RPMI8226 (cell line): ENCODE measurements around the gene DCP1A.
"Not testable (repeated sequence)": the region's sequence is repeated elsewhere in the genome, so short reads cannot be mapped to it uniquely, and the experiment has no call there.

Experiments used
- DNase-seq: peaks from one replicate; pipeline ENCODE4 v3.0.0-alpha.2; 2015

Gene DCP1A

GRCh38 chr3:53261712-53262111, 85.6 kb downstream of the DCP1A start:
- DNase-seq = no peak

- DNase-seq = no peak
Measured at GRCh38 chr3:53260286-53260785, 87.0 kb downstream of the DCP1A start.

- DNase-seq = no peak
Measured at GRCh38 chr3:53259427-53260259, 87.7 kb downstream of the DCP1A start.

GRCh38 chr3:53258600-53259426, 88.5 kb downstream of the DCP1A start:
- no peak for DNase-seq

GRCh38 chr3:53257465-53257864, 89.9 kb downstream of the DCP1A start:
- no peak for DNase-seq

- no peak for DNase-seq
Measured at GRCh38 chr3:53256704-53257055, 90.7 kb downstream of the DCP1A start.

- peak; percentile 95 for DNase-seq
Measured at GRCh38 chr3:53255775-53256703, 91.3 kb downstream of the DCP1A start, which contains the start of gene TKT. TKT (minus strand) TSS chr3:53256022; CDS start chr3:53255942, 80 bp downstream.

GRCh38 chr3:53255423-53255774, 91.9 kb downstream of the DCP1A start:
- peak; percentile 54 for DNase-seq

GRCh38 chr3:53254509-53255422, 92.6 kb downstream of the DCP1A start:
- DNase-seq = peak; percentile 87

- DNase-seq = no peak
Measured at GRCh38 chr3:53253707-53254508, 93.4 kb downstream of the DCP1A start.

- DNase-seq = not testable (repeated sequence)
Measured at GRCh38 chr3:53252947-53253322, 94.4 kb downstream of the DCP1A start.

- peak; percentile 20 for DNase-seq
Measured at GRCh38 chr3:53252096-53252946, 95.0 kb downstream of the DCP1A start.

- DNase-seq = no peak
Measured at GRCh38 chr3:53250881-53251605, 96.3 kb downstream of the DCP1A start.

- DNase-seq = no peak
Measured at GRCh38 chr3:53250453-53250852, 96.9 kb downstream of the DCP1A start.

GRCh38 chr3:53248161-53248560, 99.2 kb downstream of the DCP1A start:
- no peak for DNase-seq

GRCh38 chr3:53247619-53248018, 99.7 kb downstream of the DCP1A start:
- DNase-seq = no peak

- no peak for DNase-seq
Measured at GRCh38 chr3:53244271-53244670, 103.1 kb downstream of the DCP1A start.

GRCh38 chr3:53243785-53244184, 103.6 kb downstream of the DCP1A start:
- no peak for DNase-seq

GRCh38 chr3:53243165-53243564, 104.2 kb downstream of the DCP1A start:
- no peak for DNase-seq
